Mesenchymal stem cell (in vitro differentiated cells and primary cell): ENCODE results near the gene PSTK.

Experiments used
- DNase-seq: peaks from one replicate; pipeline ENCODE4 v3.0.0-alpha.2; 2013
- H2AFZ ChIP-seq: one replicate; pipeline ENCODE4 v1.6.1; 2013; ENCODE audit warnings: low read depth, mild to moderate bottlenecking, control low read depth, inconsistent platforms, low read length, moderate library complexity
- H2AK5ac ChIP-seq: 2 replicates; pipeline ENCODE4 v1.6.1; 2013; ENCODE audit warnings: low read length, moderate library complexity, mild to moderate bottlenecking, inconsistent platforms; ENCODE audit not compliant: severe bottlenecking
- H2BK120ac ChIP-seq: one replicate; pipeline ENCODE4 v1.6.1; 2013; ENCODE audit warnings: low read depth, mild to moderate bottlenecking, inconsistent platforms, low read length, moderate library complexity
- H2BK12ac ChIP-seq, 2 experiments: one replicate each; pipeline ENCODE4 v1.6.1; 2013; ENCODE audit warnings: inconsistent platforms in 2 of 2, low read length in 2 of 2, mild to moderate bottlenecking in 2 of 2, moderate library complexity in 2 of 2, control low read depth in 1 of 2
- H2BK15ac ChIP-seq: one replicate; pipeline ENCODE4 v1.6.1; 2013; ENCODE audit warnings: mild to moderate bottlenecking, low read depth, inconsistent platforms; ENCODE audit not compliant: poor library complexity, severe bottlenecking
- H2BK5ac ChIP-seq: 2 replicates; pipeline ENCODE4 v1.6.1; 2013; ENCODE audit warnings: low read depth, mild to moderate bottlenecking, low read length, control low read depth, inconsistent platforms; ENCODE audit not compliant: poor library complexity, severe bottlenecking
- H3K14ac ChIP-seq, 2 experiments: one replicate each; pipeline ENCODE4 v1.6.1; 2013; ENCODE audit warnings: inconsistent platforms in 2 of 2, low read length in 2 of 2, control low read depth in 1 of 2, mild to moderate bottlenecking in 1 of 2, moderate library complexity in 1 of 2
- H3K18ac ChIP-seq, 2 experiments: one replicate each; pipeline ENCODE4 v1.6.1; 2013; ENCODE audit warnings: inconsistent platforms in 2 of 2, low read length in 2 of 2, control low read depth in 1 of 2, low read depth in 1 of 2, mild to moderate bottlenecking in 1 of 2
- H3K23ac ChIP-seq, 2 experiments: one replicate each; pipeline ENCODE4 v1.6.1; 2013; ENCODE audit warnings: inconsistent platforms in 2 of 2, low read length in 2 of 2, mild to moderate bottlenecking in 2 of 2, moderate library complexity in 2 of 2, control low read depth in 1 of 2
- H3K27ac ChIP-seq: 2 replicates; pipeline ENCODE4 v1.5.1; 2013; ENCODE audit warnings: mild to moderate bottlenecking, moderate library complexity, low read length, control low read depth, inconsistent platforms; ENCODE audit not compliant: poor library complexity, severe bottlenecking
- H3K27me3 ChIP-seq, 2 experiments: 2 replicates each; pipeline versions ENCODE4 v1.6.1 to v1.7.0; 2013; ENCODE audit warnings: low read length in 2 of 2, mild to moderate bottlenecking in 2 of 2, moderate library complexity in 2 of 2, control low read depth in 1 of 2, inconsistent platforms in 1 of 2; ENCODE audit not compliant: control insufficient read depth in 1 of 2, insufficient read depth in 1 of 2
- H3K36me3 ChIP-seq, 2 experiments: 2 replicates each; pipeline versions ENCODE4 v1.6.1 to v1.7.0; 2013; ENCODE audit warnings: low read length in 2 of 2, control low read depth in 1 of 2, inconsistent platforms in 1 of 2, low read depth in 1 of 2, mild to moderate bottlenecking in 1 of 2; ENCODE audit not compliant: insufficient read depth in 2 of 2, control insufficient read depth in 1 of 2
- H3K4ac ChIP-seq, 2 experiments: one replicate each; pipeline ENCODE4 v1.6.1; 2013; ENCODE audit warnings: inconsistent platforms in 2 of 2, low read length in 2 of 2, mild to moderate bottlenecking in 2 of 2, moderate library complexity in 2 of 2, control low read depth in 1 of 2, low read depth in 1 of 2
- H3K4me1 ChIP-seq: 2 replicates; pipeline ENCODE4 v1.6.1; 2013; ENCODE audit warnings: low read depth, low read length, control low read depth; ENCODE audit not compliant: control insufficient read depth, insufficient read depth
- H3K4me2 ChIP-seq: 2 replicates; pipeline ENCODE4 v1.6.1; 2013; ENCODE audit warnings: low read length, mild to moderate bottlenecking, inconsistent platforms; ENCODE audit not compliant: poor library complexity, severe bottlenecking
- H3K4me3 ChIP-seq, 2 experiments: 2 replicates each; pipeline versions ENCODE4 v1.5.1 to v1.7.0; 2013; ENCODE audit warnings: low read length in 2 of 2, mild to moderate bottlenecking in 2 of 2, control low read depth in 1 of 2, low read depth in 1 of 2; ENCODE audit not compliant: insufficient read depth in 1 of 2
- H3K79me1 ChIP-seq: replicated peaks from 2 replicates; pipeline ENCODE4 v1.6.1; 2013; ENCODE audit warnings: mild to moderate bottlenecking, control low read depth, low read length, inconsistent platforms; ENCODE audit not compliant: poor library complexity, severe bottlenecking
- H3K9ac ChIP-seq: 2 replicates; pipeline ENCODE4 v1.7.0; 2013; ENCODE audit warnings: mild to moderate bottlenecking, low read length, moderate library complexity
- H3K9me3 ChIP-seq: 2 replicates; pipeline ENCODE4 v1.7.0; 2013; ENCODE audit warnings: mild to moderate bottlenecking, low read length; ENCODE audit not compliant: control insufficient read depth
- H4K8ac ChIP-seq: one replicate; pipeline ENCODE4 v1.6.1; 2013; ENCODE audit warnings: inconsistent platforms, mild to moderate bottlenecking, low read length, moderate library complexity
- H4K91ac ChIP-seq: one replicate; pipeline ENCODE4 v1.6.1; 2013; ENCODE audit warnings: mild to moderate bottlenecking, low read length, inconsistent platforms
- WGBS: methylation state at CpG from one replicate; pipeline ENCODE4 v1.1.7; 2013; ENCODE audit warnings: mixed read lengths; 5-methylcytosine and 5-hydroxymethylcytosine counted together

PSTK gene

GRCh38 chr10:123018531-123018930 is 38.3 kb downstream of the PSTK start:
- Histone ChIP-seq H3K4me3 (no peak overlapping the region), H4K8ac (no peak overlapping the region), H3K23ac (no peak overlapping the region), H3K27me3 (no peaks in the 10 kb centered on the region), H3K27ac (no peak overlapping the region), H2BK15ac (no peak overlapping the region), H3K4ac (no peak overlapping the region), H2AK5ac (no peak overlapping the region), H3K18ac (no peak overlapping the region), H3K9ac (no peak overlapping the region), H3K4me1 (no peaks in the 10 kb centered on the region), H4K91ac (no peak overlapping the region), H3K9me3 (no peaks in the 10 kb centered on the region), H3K14ac (no peak overlapping the region), H2BK12ac (no peak overlapping the region), H3K36me3 (no peaks in the 10 kb centered on the region), H3K4me2 (no peak overlapping the region), H3K79me1 (peaks cover 4% of the 10 kb centered on the region), H2AFZ (no peak overlapping the region), H2BK5ac (no peak overlapping the region), H2BK120ac (no peak overlapping the region)
- DNase-seq, result no peak
- 91% methylated on average over 6 of the region's 7 CpGs for WGBS

GRCh38 chr10:123019264-123019663 is 39.1 kb downstream of the PSTK start:
- Histone ChIP-seq H2AFZ (no peak overlapping the region), H4K8ac (no peak overlapping the region), H2BK5ac (no peak overlapping the region), H3K9me3 (no peaks in the 10 kb centered on the region), H2AK5ac (no peak overlapping the region), H3K27ac (no peak overlapping the region), H3K4me2 (no peak overlapping the region), H3K27me3 (no peaks in the 10 kb centered on the region), H3K4ac (no peak overlapping the region), H3K18ac (no peak overlapping the region), H3K79me1 (peaks cover 6% of the 10 kb centered on the region), H3K4me3 (no peak overlapping the region), H3K14ac (no peak overlapping the region), H2BK15ac (no peak overlapping the region), H3K4me1 (no peaks in the 10 kb centered on the region), H2BK12ac (no peak overlapping the region), H3K9ac (no peak overlapping the region), H4K91ac (no peak overlapping the region), H3K36me3 (no peaks in the 10 kb centered on the region), H3K23ac (no peak overlapping the region), H2BK120ac (no peak overlapping the region)
- no peak for DNase-seq
- 80% methylated on average over 2 of the region's 3 CpGs for WGBS

GRCh38 chr10:123019941-123020703 is 39.9 kb downstream of the PSTK start:
- peaks cover 5% of the 10 kb centered on the region for H3K79me1 ChIP-seq

GRCh38 chr10:123021517-123021916 is 41.3 kb downstream of the PSTK start:
- Histone ChIP-seq H2BK12ac (no peak overlapping the region), H3K4me3 (no peak overlapping the region), H3K9ac (no peak overlapping the region), H3K9me3 (no peaks in the 10 kb centered on the region), H3K27me3 (no peaks in the 10 kb centered on the region), H3K4ac (no peak overlapping the region), H2BK15ac (no peak overlapping the region), H2BK5ac (no peak overlapping the region), H2BK120ac (no peak overlapping the region), H3K4me1 (peaks cover 1% of the 10 kb centered on the region), H3K79me1 (peaks cover 5% of the 10 kb centered on the region), H3K27ac (no peak overlapping the region), H3K18ac (no peak overlapping the region), H4K8ac (no peak overlapping the region), H3K14ac (no peak overlapping the region), H2AK5ac (no peak overlapping the region), H3K23ac (no peak overlapping the region), H4K91ac (no peak overlapping the region), H3K36me3 (no peaks in the 10 kb centered on the region), H3K4me2 (no peak overlapping the region), H2AFZ (no peak overlapping the region)
- no peak for DNase-seq
- WGBS, result 55% methylated on average over 3 of the region's 3 CpGs

More at GRCh38 chr10:123019941-123020703, 39.9 kb downstream of the PSTK start:
- Histone ChIP-seq H4K91ac (no peak overlapping the region), H3K14ac (no peak overlapping the region), H3K4ac (no peak overlapping the region), H3K4me3 (no peak overlapping the region), H2BK120ac (no peak overlapping the region), H2BK5ac (no peak overlapping the region), H3K4me2 (no peak overlapping the region), H3K18ac (no peak overlapping the region), H2BK15ac (no peak overlapping the region), H2BK12ac (no peak overlapping the region), H3K27me3 (no peaks in the 10 kb centered on the region), H3K9me3 (no peaks in the 10 kb centered on the region), H2AK5ac (no peak overlapping the region), H3K36me3 (no peaks in the 10 kb centered on the region), H3K4me1 (peaks cover 1% of the 10 kb centered on the region), H4K8ac (no peak overlapping the region), H2AFZ (no peak overlapping the region), H3K9ac (no peak overlapping the region), H3K23ac (no peak overlapping the region), H3K27ac (no peak overlapping the region)
- no peak for DNase-seq
- 55% methylated on average over 1 of the region's 1 CpG for WGBS
